K562 (cell line): ENCODE results near the gene CDT1. TPM values are rescaled to one million over a fixed set of nuclear protein-coding genes. Genes with fewer than 3 reads are reported as not detected.

Experiments used
- ATAC-seq: fragments of 200-7000 bp; cut with Tn5 transposase; 3 replicates; pipeline ENCODE4 v1.9.1; 2020; ENCODE audit warnings: moderate library complexity
- BruUV-seq: library from RNA; stranded (reverse); fragments of 400-500 nt; replicated peaks from 2 replicates; lab custom pipeline; 2021; lab: Mats Ljungman, UMichigan
- CTCF ChIA-PET: fragments of 300-600 bp; formaldehyde crosslinking; extraction: SDS; loops from one replicate; lab custom pipeline; 2021; ENCODE audit warnings: low intra/inter-chr PET ratio; lab: Yijun Ruan, JAX
- POLR2A ChIA-PET: fragments of 300-600, 350-650 bp; sonication (Branson Sonifier 250); formaldehyde crosslinking; extraction: SDS; loops from one replicate; lab custom pipeline; 2021; ENCODE audit warnings: antibody characterized with exemption, inconsistent platforms; lab: Yijun Ruan, JAX
- DNase-seq, 4 experiments: peaks; one replicate each; pipeline versions ENCODE4 v3.0.0 to v3.0.0-alpha.2; 2011 to 2018; ENCODE audit warnings: low spot score in 3 of 4, mixed read lengths in 3 of 4; ENCODE audit errors: extremely low read depth in 1 of 4
- FAIRE-seq: peaks from 2 replicates; lab custom pipeline; 2011; peaks lifted over from hg19 to GRCh38; lab: Jason Lieb, UNC
- H2AFZ ChIP-seq: 2 replicates; pipeline ENCODE4 v1.6.0; 2011; ENCODE audit warnings: low read depth, low read length, control low read depth, inconsistent platforms
- H3K27ac ChIP-seq: fragments of 200-600 bp; 3 replicates; pipeline ENCODE4 v1.8.0; 2011; ENCODE audit warnings: low read depth, mild to moderate bottlenecking, control low read depth, inconsistent platforms, low read length, moderate library complexity, mixed read lengths; ENCODE audit errors: extremely low read depth
- H3K27me3 ChIP-seq, 2 experiments: fragments of 300-600 bp in 1 of 2; 2 replicates in 1 of 2; 3 replicates in 1 of 2; pipeline versions ENCODE4 v1.6.0 to v1.8.0; 2011; ENCODE audit warnings: inconsistent platforms in 2 of 2, low read length in 2 of 2, mild to moderate bottlenecking in 1 of 2, mixed read lengths in 1 of 2, moderate library complexity in 1 of 2; ENCODE audit not compliant: control insufficient read depth in 2 of 2, insufficient read depth in 2 of 2
- H3K36me3 ChIP-seq: fragments of 300-600 bp; 3 replicates; pipeline ENCODE4 v1.8.0; 2011; ENCODE audit warnings: mild to moderate bottlenecking, low read length, inconsistent platforms; ENCODE audit not compliant: control insufficient read depth, insufficient read depth
- H3K4me1 ChIP-seq, 2 experiments: fragments of 200-600 bp in 1 of 2; replicated peaks in 1 of 2; 2 replicates in 1 of 2; 3 replicates in 1 of 2; pipeline versions ENCODE4 v1.5.1 to v1.8.0; 2011; ENCODE audit warnings: inconsistent platforms in 2 of 2, low read length in 2 of 2, mild to moderate bottlenecking in 1 of 2, mixed read lengths in 1 of 2, moderate library complexity in 1 of 2; ENCODE audit not compliant: control insufficient read depth in 2 of 2, insufficient read depth in 2 of 2
- H3K4me2 ChIP-seq: 2 replicates; pipeline ENCODE4 v1.6.1; 2011; ENCODE audit warnings: low read length, control low read depth, inconsistent platforms, mixed read lengths; ENCODE audit not compliant: insufficient read depth
- H3K4me3 ChIP-seq: fragments of 200-600 bp; sonication (generic), shearing (Covaris generic); 2 replicates; pipeline ENCODE4 v1.5.1; 2016; ENCODE audit warnings: control low read depth, inconsistent platforms
- H3K79me2 ChIP-seq: fragments of 200-600 bp; 3 replicates; pipeline ENCODE4 v1.8.0; 2011; ENCODE audit warnings: low read length, inconsistent platforms; ENCODE audit not compliant: control insufficient read depth, insufficient read depth
- H3K9ac ChIP-seq, 2 experiments: 2 replicates each; pipeline versions ENCODE4 v1.6.0 to v1.6.1; 2011; ENCODE audit warnings: low read depth in 2 of 2, low read length in 2 of 2, control low read depth in 1 of 2, inconsistent platforms in 1 of 2, mild to moderate bottlenecking in 1 of 2, mixed read lengths in 1 of 2; ENCODE audit not compliant: insufficient read depth in 1 of 2
- H3K9me1 ChIP-seq: one replicate; pipeline ENCODE4 v1.6.0; 2011; ENCODE audit warnings: inconsistent platforms, mild to moderate bottlenecking, low read length, moderate library complexity; ENCODE audit not compliant: control insufficient read depth, insufficient read depth
- H3K9me3 ChIP-seq: replicated peaks from 2 replicates; pipeline ENCODE4 v1.5.1; 2011; ENCODE audit warnings: low read depth, low read length, inconsistent platforms; ENCODE audit not compliant: control insufficient read depth, insufficient read depth
- H4K20me1 ChIP-seq: replicated peaks from 2 replicates; pipeline ENCODE4 v1.6.1; 2011; ENCODE audit warnings: low read length, inconsistent platforms, mixed read lengths; ENCODE audit not compliant: control insufficient read depth, insufficient read depth
- E2F4 ChIP-seq: sonication (generic); formaldehyde crosslinking; IDR thresholded peaks from 2 replicates; pipeline ENCODE4 v1.8.0; 2022; ENCODE audit warnings: mild to moderate bottlenecking, low read depth, missing genetic modification reagents
- ESRRB ChIP-seq: fragments of 250-450 bp; sonication (Bioruptor Pico); IDR thresholded peaks from 2 replicates; pipeline ENCODE4 v1.5.0; 2020; ENCODE audit warnings: mild to moderate bottlenecking, moderate library complexity, borderline replicate concordance
- POLR2B ChIP-seq: fragments of 450-650 bp; IDR thresholded peaks from 2 replicates; pipeline ENCODE4 v1.6.1; 2018; ENCODE audit warnings: low read depth; ENCODE audit not compliant: partially characterized antibody
- SMAD4 ChIP-seq: fragments of 250-450 bp; sonication (Bioruptor Pico); conservative IDR thresholded peaks from 2 replicates; pipeline ENCODE4 v1.8.0; 2021; ENCODE audit warnings: inconsistent platforms, mild to moderate bottlenecking, moderate library complexity
- SP1 ChIP-seq: sonication (generic); formaldehyde crosslinking; IDR thresholded peaks from 2 replicates; pipeline ENCODE4 v1.8.1; 2022; ENCODE audit warnings: mild to moderate bottlenecking, missing genetic modification reagents
- TAF7 ChIP-seq: fragments of 450-650 bp; IDR thresholded peaks from 2 replicates; pipeline ENCODE4 v1.6.1; 2016; ENCODE audit warnings: missing genetic modification characterization, missing compliant biosample characterization
- USF1 ChIP-seq: sonication (generic); formaldehyde crosslinking; IDR thresholded peaks from 2 replicates; pipeline ENCODE4 v1.9.0; 2022; ENCODE audit warnings: mild to moderate bottlenecking, missing genetic modification reagents
- YY1 ChIP-seq, 3 experiments: IDR thresholded peaks; 2 replicates each; pipeline ENCODE4 v1.6.1; 2011; ENCODE audit warnings: low read length in 2 of 3, mild to moderate bottlenecking in 2 of 3, moderate library complexity in 2 of 3, borderline replicate concordance in 1 of 3, control low read depth in 1 of 3, low read depth in 1 of 3; ENCODE audit not compliant: insufficient read depth in 3 of 3, insufficient replicate concordance in 2 of 3, control insufficient read depth in 1 of 3, insufficient read length in 1 of 3; ENCODE audit errors: extremely low read depth in 1 of 3
- ZBED1 ChIP-seq: IDR thresholded peaks from 2 replicates; pipeline ENCODE4 v1.6.1; 2014
- ZBTB2 ChIP-seq: fragments of 450-650 bp; IDR thresholded peaks from 2 replicates; pipeline ENCODE4 v1.6.1; 2016; ENCODE audit warnings: antibody characterized with exemption
- ZNF717 ChIP-seq: fragments of 250-450 bp; sonication (Bioruptor Pico); IDR thresholded peaks from 2 replicates; pipeline ENCODE4 v1.5.0; 2021
- ZNF740 ChIP-seq, 3 experiments: fragments of 200-800 bp in 1 of 3; sonication (Bioruptor generic) in 1 of 3; sonication (generic) in 1 of 3; formaldehyde crosslinking in 1 of 3; IDR thresholded peaks; 2 replicates each; pipeline versions ENCODE4 v1.6.1 to v1.8.0; 2016 to 2022; ENCODE audit warnings: mild to moderate bottlenecking in 2 of 3, missing compliant biosample characterization in 2 of 3, missing genetic modification characterization in 2 of 3, missing genetic modification reagents in 1 of 3
- WGBS: fragments of 100-300 bp; shearing (Covaris generic); methylation state at CpG from one replicate; pipeline ENCODE4 v1.1.6; 2016; ENCODE audit warnings: low coverage, mixed read lengths; ENCODE audit not compliant: insufficient coverage; ENCODE audit errors: missing lambda C conversion rate; 5-methylcytosine and 5-hydroxymethylcytosine counted together
- in situ Hi-C: fragments of 300-500 bp; cut with MboI; formaldehyde crosslinking; loops from 4 replicates; pipeline ENCODE4 v1.15.0; 2018; ENCODE audit warnings: inconsistent platforms, mixed read lengths
- intact Hi-C: fragments of 100-400 bp; cut with micrococcal nuclease; formaldehyde crosslinking; loops from 2 replicates; pipeline ENCODE4 v1.14.2; 2022
- polyA plus RNA-seq, 8 experiments: library from polyadenylated mRNA; depleted of rRNA in 4 of 8; stranded (reverse) in 5 of 8; unstranded in 3 of 8; fragments of >200 nt; fragmentation: Nextera tagmentation in 2 of 8; fragmentation: Illumina TruSeq in 1 of 8; extraction: Ambion mirVana in 2 of 8; extraction: Trizol in 1 of 8; gene quantifications; 2 replicates each; pipeline versions ENCODE4 v1.2.1 to v1.2.3, GENCODE V29; 2011 to 2014; ENCODE audit warnings: inconsistent platforms in 1 of 8, missing spikeins in 1 of 8
- total RNA-seq, 7 experiments: library from RNA; depleted of rRNA in 6 of 7; stranded (reverse); fragments of >200 nt in 6 of 7; fragmentation: Illumina TruSeq in 2 of 7; extraction: Trizol in 2 of 7; gene quantifications; 2 replicates each; pipeline versions ENCODE4 v1.2.1 to v1.2.3, GENCODE V29; 2011 to 2021; ENCODE audit warnings: low replicate concordance in 1 of 7

The CDT1 gene
- total and polyA plus RNA-seq, 9 of the 15 experiments (the other 6 are each of a cell fraction or from before 2014, with no cell fraction given), result 0.92 to 178 (median 14.2) TPM

GRCh38 chr16:88828711-88829110 lies 25.1 kb downstream of the CDT1 start (continued):
- TF ChIP-seq USF1 (CRISPR knock-in tag), result no peak
- TF ChIP-seq TAF7 (tag), result no peak
- TF ChIP-seq ESRRB (CRISPR knock-in tag), result no peak
- TF ChIP-seq ZNF717 (CRISPR knock-in tag), result no peak
- no peak for TF ChIP-seq SMAD4 (CRISPR knock-in tag)
- no peak for TF ChIP-seq ZBED1
- TF ChIP-seq POLR2B, result no peak
- no peak for TF ChIP-seq ZBTB2
- no peak for TF ChIP-seq SP1 (CRISPR knock-in tag)

- no peak for FAIRE-seq
- H3K4me1 ChIP-seq, result peaks cover 0 to 50% of the 10 kb centered on the region in 2 experiments; a peak in 2 of 5 replicates
- H3K27ac ChIP-seq, result no peak overlapping the region
- H3K9ac ChIP-seq, result no peak overlapping the region; a peak in 1 of 4 replicates
- no peak overlapping the region for H3K4me3 ChIP-seq
- DNase-seq, result no peak
- no peaks in the 10 kb centered on the region for H3K79me2 ChIP-seq
- TF ChIP-seq YY1 (IDR thresholded peaks at IDR 0.05; ENCODE audit: borderline replicate concordance in 1 of 3, control insufficient read depth in 1 of 3, extremely low read depth in 1 of 3, insufficient read depth in 3 of 3, insufficient read length in 1 of 3, insufficient replicate concordance in 2 of 3, low read depth in 1 of 3, low read length in 2 of 3) (peak in 1 of 3 experiments; percentile 50), ZNF740 (CRISPR knock-in tag; IDR thresholded peaks at IDR 0.05) (peak; percentile 78), ZNF740 (tag; IDR thresholded peaks at IDR 0.05) (no peak), E2F4 (CRISPR knock-in tag) (no peak)
- TF ChIP-seq, all 486 proteins: peak for 2
- no peaks in the 10 kb centered on the region for H3K9me3 ChIP-seq
- intact Hi-C loops (no loop called here), in situ Hi-C loops (no loop called here)
- no peak overlapping the region for H3K4me2 ChIP-seq
- no TSS peak for BruUV-seq
- 49% methylated on average over 11 of the region's 11 CpGs for WGBS
- H3K27me3 ChIP-seq, result no peaks in the 10 kb centered on the region
- no peaks in the 10 kb centered on the region; the same call in 1 of the 2 replicates for H4K20me1 ChIP-seq
- H2AFZ ChIP-seq, result no peak overlapping the region
- no peaks in the 10 kb centered on the region for H3K9me1 ChIP-seq
- no peaks in the 10 kb centered on the region for H3K36me3 ChIP-seq
- POLR2A ChIA-PET, result interaction anchor here (1.5 kb wide), 1 partner anchor 10 kb away, joined by 6 read pairs; no protein-coding TSS in a partner anchor
- CTCF ChIA-PET, result no interaction called here
- ATAC-seq, result no peak; the same call in 2 of the 3 replicates
These were observed 26.7 kb downstream of the CDT1 start for GRCh38 chr16:88830258-88830657.
